Measurements from ENCODE around the gene FAM25G. TPM values are rescaled to one million over a fixed set of nuclear protein-coding genes. Genes with fewer than 3 reads are reported as not detected.
"Not testable (repeated sequence)": the region's sequence is repeated elsewhere in the genome, so short reads cannot be mapped to it uniquely, and the experiment has no call there.

FAM25G gene
- total RNA-seq (2021; ENCODE audit: unreplicated experiment) (not detected), Bru-seq, nascent RNA (percentile 22 among the genes with signal in this experiment), BruChase-seq, experiment 1, labeled RNA remaining after a 6-hour chase (not detected), BruChase-seq, experiment 2, labeled RNA remaining after a 2-hour chase (percentile 11 among the genes with signal in this experiment)
- not detected in 2 replicates for polyA plus RNA-seq (2012)
- long read RNA-seq, result 0 reads

- H3K79me2 ChIP-seq (ENCODE audit: insufficient read depth, low read length); ATAC-seq; H3K27ac ChIP-seq (ENCODE audit: low read depth, low read length); H3K4me3 ChIP-seq (replicated peaks in 1 of 2; ENCODE audit: low read depth in 1 of 2, low read length in 2 of 2); H2AFZ ChIP-seq (ENCODE audit: low read depth, low read length, poor library complexity, severe bottlenecking); H3K27me3 ChIP-seq (ENCODE audit: insufficient read depth, low read length); POLR2A ChIA-PET; intact Hi-C loops (cut with micrococcal nuclease); CTCF ChIA-PET; H3K9ac ChIP-seq (ENCODE audit: low read length); DNase-seq (ENCODE audit: low read depth, low spot score); H3K36me3 ChIP-seq (ENCODE audit: control insufficient read depth in 1 of 2, insufficient read depth in 2 of 2, low read length in 2 of 2); H3K9me2 ChIP-seq (ENCODE audit: insufficient read depth); H3K4me2 ChIP-seq (ENCODE audit: low read length); H3K4me1 ChIP-seq (ENCODE audit: control insufficient read depth in 1 of 2, insufficient read depth in 2 of 2, low read length in 2 of 2); RAD21 ChIA-PET (ENCODE audit: low non-redundant PET in 1 of 2, low total read pairs in 2 of 2, uncharacterized antibody in 2 of 2, unreplicated experiment in 2 of 2); BruUV-seq (replicated peaks); H4K20me1 ChIP-seq (ENCODE audit: insufficient read depth); H3K9me3 ChIP-seq (ENCODE audit: control insufficient read depth in 1 of 2, insufficient read depth in 1 of 2, low read depth in 1 of 2, low read length in 2 of 2): not testable (repeated sequence)
These were observed at the start of gene FAM25G for GRCh38 chr10:47491600-47491999. FAM25G (minus strand) TSS chr10:47491700; CDS start chr10:47491674, 26 bp downstream.

GRCh38 chr10:47536430-47536829 is 44.9 kb upstream of the FAM25G start:
- H3K9ac ChIP-seq (ENCODE audit: low read length); H3K27ac ChIP-seq (ENCODE audit: low read depth, low read length); CTCF ChIA-PET; H3K27me3 ChIP-seq (ENCODE audit: insufficient read depth, low read length); RAD21 ChIA-PET (ENCODE audit: low non-redundant PET in 1 of 2, low total read pairs in 2 of 2, uncharacterized antibody in 2 of 2, unreplicated experiment in 2 of 2); H3K9me3 ChIP-seq (ENCODE audit: control insufficient read depth in 1 of 2, insufficient read depth in 1 of 2, low read depth in 1 of 2, low read length in 2 of 2); H4K20me1 ChIP-seq (ENCODE audit: insufficient read depth); H3K9me2 ChIP-seq (ENCODE audit: insufficient read depth); H3K4me2 ChIP-seq (ENCODE audit: low read length); H3K4me3 ChIP-seq (replicated peaks in 1 of 2; ENCODE audit: low read depth in 1 of 2, low read length in 2 of 2); POLR2A ChIA-PET; H3K79me2 ChIP-seq (ENCODE audit: insufficient read depth, low read length); BruUV-seq (replicated peaks); ATAC-seq; H3K36me3 ChIP-seq (ENCODE audit: control insufficient read depth in 1 of 2, insufficient read depth in 2 of 2, low read length in 2 of 2); intact Hi-C loops (cut with micrococcal nuclease); H3K4me1 ChIP-seq (ENCODE audit: control insufficient read depth in 1 of 2, insufficient read depth in 2 of 2, low read length in 2 of 2); H2AFZ ChIP-seq (ENCODE audit: low read depth, low read length, poor library complexity, severe bottlenecking); DNase-seq (ENCODE audit: low read depth, low spot score): not testable (repeated sequence)

GRCh38 chr10:47523475-47523874 is 32.0 kb upstream of the FAM25G start, which contains the start of gene AGAP9:
AGAP9 (minus strand) TSS chr10:47523638; CDS start chr10:47523526, 112 bp downstream.
- H3K9ac ChIP-seq (ENCODE audit: low read length); CTCF ChIA-PET; RAD21 ChIA-PET (ENCODE audit: low non-redundant PET in 1 of 2, low total read pairs in 2 of 2, uncharacterized antibody in 2 of 2, unreplicated experiment in 2 of 2); H3K27me3 ChIP-seq (ENCODE audit: insufficient read depth, low read length); H3K4me2 ChIP-seq (ENCODE audit: low read length); ATAC-seq; DNase-seq (ENCODE audit: low read depth, low spot score); H3K4me1 ChIP-seq (ENCODE audit: control insufficient read depth in 1 of 2, insufficient read depth in 2 of 2, low read length in 2 of 2); H3K79me2 ChIP-seq (ENCODE audit: insufficient read depth, low read length); H4K20me1 ChIP-seq (ENCODE audit: insufficient read depth); BruUV-seq (replicated peaks); H3K36me3 ChIP-seq (ENCODE audit: control insufficient read depth in 1 of 2, insufficient read depth in 2 of 2, low read length in 2 of 2); H3K9me3 ChIP-seq (ENCODE audit: control insufficient read depth in 1 of 2, insufficient read depth in 1 of 2, low read depth in 1 of 2, low read length in 2 of 2); H3K27ac ChIP-seq (ENCODE audit: low read depth, low read length); POLR2A ChIA-PET; H3K9me2 ChIP-seq (ENCODE audit: insufficient read depth); intact Hi-C loops (cut with micrococcal nuclease); H3K4me3 ChIP-seq (replicated peaks in 1 of 2; ENCODE audit: low read depth in 1 of 2, low read length in 2 of 2); H2AFZ ChIP-seq (ENCODE audit: low read depth, low read length, poor library complexity, severe bottlenecking): not testable (repeated sequence)

- H3K4me1 ChIP-seq (ENCODE audit: control insufficient read depth in 1 of 2, insufficient read depth in 2 of 2, low read length in 2 of 2); H4K20me1 ChIP-seq (ENCODE audit: insufficient read depth); ATAC-seq; H3K27me3 ChIP-seq (ENCODE audit: insufficient read depth, low read length); intact Hi-C loops (cut with micrococcal nuclease); H2AFZ ChIP-seq (ENCODE audit: low read depth, low read length, poor library complexity, severe bottlenecking); H3K4me3 ChIP-seq (replicated peaks in 1 of 2; ENCODE audit: low read depth in 1 of 2, low read length in 2 of 2); RAD21 ChIA-PET (ENCODE audit: low non-redundant PET in 1 of 2, low total read pairs in 2 of 2, uncharacterized antibody in 2 of 2, unreplicated experiment in 2 of 2); CTCF ChIA-PET; DNase-seq (ENCODE audit: low read depth, low spot score); BruUV-seq (replicated peaks); H3K36me3 ChIP-seq (ENCODE audit: control insufficient read depth in 1 of 2, insufficient read depth in 2 of 2, low read length in 2 of 2); H3K27ac ChIP-seq (ENCODE audit: low read depth, low read length); H3K9me2 ChIP-seq (ENCODE audit: insufficient read depth); H3K79me2 ChIP-seq (ENCODE audit: insufficient read depth, low read length); POLR2A ChIA-PET; H3K9ac ChIP-seq (ENCODE audit: low read length); H3K9me3 ChIP-seq (ENCODE audit: control insufficient read depth in 1 of 2, insufficient read depth in 1 of 2, low read depth in 1 of 2, low read length in 2 of 2); H3K4me2 ChIP-seq (ENCODE audit: low read length): not testable (repeated sequence)
These were observed 10.8 kb upstream of the FAM25G start for GRCh38 chr10:47502313-47502712.
